ENCODE results near the gene JCHAIN.
"Not testable (repeated sequence)": the region's sequence is repeated elsewhere in the genome, so short reads cannot be mapped to it uniquely, and the experiment has no call there.

The JCHAIN gene

GRCh38 chr4:70687821-70688794 lies 21.8 kb upstream of the JCHAIN start, which contains the start of gene UTP3:
Gene UTP3, plus strand, starts transcription at chr4:70688532. Its CDS starts 146 bp downstream, at chr4:70688678.
- peak; percentile 93 for DNase-seq (ENCODE audit: low spot score)

DNA sequence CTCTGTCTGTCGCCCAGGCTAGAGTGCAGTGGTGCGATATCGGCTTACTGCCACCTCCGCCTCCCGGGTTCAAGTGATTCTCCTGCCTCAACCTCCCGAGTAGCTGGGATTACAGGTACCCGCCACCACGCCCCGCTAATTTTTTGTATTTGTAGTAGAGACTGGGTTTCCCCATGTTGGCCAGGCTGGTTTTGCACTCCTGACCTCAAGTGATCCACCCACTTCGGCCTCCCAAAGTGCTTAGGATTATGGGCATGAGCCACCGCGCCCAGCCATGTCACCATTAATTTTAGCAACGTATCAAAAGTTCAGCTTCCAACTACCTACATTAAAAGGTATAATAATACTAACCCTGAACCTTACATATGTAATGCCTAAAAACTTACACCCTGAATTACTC lies 21.1 kb upstream of the JCHAIN start:
- no peak for DNase-seq (ENCODE audit: low spot score)

GRCh38 chr4:70682142-70682541 lies 15.8 kb upstream of the JCHAIN start:
- DNase-seq (ENCODE audit: low spot score): not testable (repeated sequence)

GRCh38 chr4:70681704-70682103 lies 15.4 kb upstream of the JCHAIN start:
- no peak for DNase-seq (ENCODE audit: low spot score)

DNA sequence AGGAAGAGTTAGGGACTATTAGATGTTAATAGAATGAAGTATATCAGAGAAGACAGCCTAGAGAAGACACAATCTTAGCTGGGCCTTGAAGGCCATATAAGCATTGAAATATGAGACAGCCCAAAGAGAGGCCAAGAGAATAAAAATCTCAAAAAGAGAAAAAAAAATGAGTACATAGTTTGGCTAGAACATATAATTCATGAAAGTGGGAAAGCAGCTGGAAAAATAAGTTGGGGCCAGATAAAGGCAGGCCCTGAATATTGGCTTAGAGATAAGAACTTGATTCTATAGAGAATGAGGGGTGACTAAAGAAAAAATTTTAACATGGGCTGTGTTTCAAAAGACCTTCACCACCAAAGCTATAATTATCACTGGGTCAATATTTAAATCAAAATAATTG lies 14.6 kb upstream of the JCHAIN start:
- DNase-seq (ENCODE audit: low spot score): no peak

- DNase-seq (ENCODE audit: low spot score): no peak
Measured at GRCh38 chr4:70678383-70678999, 12.2 kb upstream of the JCHAIN start.

DNA sequence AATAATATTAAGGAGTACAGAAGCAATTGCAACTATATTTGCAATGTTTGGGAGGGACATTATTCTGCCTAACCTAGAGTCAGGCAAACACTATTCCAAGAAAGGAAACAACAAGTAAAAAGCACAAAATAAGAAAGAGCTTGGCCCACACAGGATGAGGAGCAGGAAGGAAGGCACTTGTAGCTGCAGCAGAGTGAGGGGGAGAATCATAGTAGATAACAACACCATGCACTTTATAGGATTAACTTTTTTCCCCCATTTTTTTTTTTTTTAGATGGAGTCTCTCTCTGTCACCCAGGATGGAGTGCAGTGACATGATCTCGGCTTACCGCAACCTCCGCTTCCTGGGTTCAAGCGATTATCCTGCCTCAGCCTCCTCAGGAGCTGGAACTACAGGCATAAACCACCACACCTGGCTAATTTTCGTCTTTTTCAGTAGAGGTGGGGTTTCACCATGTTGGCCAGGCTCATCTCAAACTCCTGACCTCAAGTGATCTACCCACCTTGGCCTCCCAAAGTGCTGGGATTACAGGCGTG lies 10.3 kb upstream of the JCHAIN start:
- DNase-seq (ENCODE audit: low spot score): no peak

GRCh38 chr4:70674731-70675130 lies 8.4 kb upstream of the JCHAIN start:
- DNase-seq (ENCODE audit: low spot score): no peak

- no peak for DNase-seq (ENCODE audit: low spot score)
Measured at GRCh38 chr4:70674191-70674590, 7.9 kb upstream of the JCHAIN start.

DNA sequence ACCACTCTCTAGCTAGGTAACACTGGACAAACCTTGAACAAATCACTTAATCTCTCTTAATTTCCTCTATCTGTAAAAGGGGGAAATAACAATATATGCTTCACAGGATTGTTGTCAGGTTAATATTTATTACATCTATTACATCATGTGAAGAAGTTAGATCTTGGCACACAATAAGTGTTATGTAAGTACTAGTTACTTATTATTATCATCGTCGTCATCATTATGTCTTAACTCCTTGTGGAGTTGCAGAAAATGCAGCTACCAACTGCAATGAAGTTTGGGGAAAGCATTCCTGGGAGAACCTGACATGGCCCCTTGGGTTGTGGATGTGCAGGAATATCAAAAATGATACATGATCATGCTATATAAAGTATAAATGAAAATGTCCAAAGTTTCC lies 4.8 kb upstream of the JCHAIN start:
- DNase-seq (ENCODE audit: low spot score): no peak

- no peak for DNase-seq (ENCODE audit: low spot score)
Measured at GRCh38 chr4:70670332-70671014, 4.2 kb upstream of the JCHAIN start.

GRCh38 chr4:70667740-70668535 lies 1.6 kb upstream of the JCHAIN start:
- DNase-seq (ENCODE audit: low spot score): no peak

- not testable (repeated sequence) for DNase-seq (ENCODE audit: low spot score)
Measured at GRCh38 chr4:70661309-70661922, 4.9 kb downstream of the JCHAIN start.

DNA sequence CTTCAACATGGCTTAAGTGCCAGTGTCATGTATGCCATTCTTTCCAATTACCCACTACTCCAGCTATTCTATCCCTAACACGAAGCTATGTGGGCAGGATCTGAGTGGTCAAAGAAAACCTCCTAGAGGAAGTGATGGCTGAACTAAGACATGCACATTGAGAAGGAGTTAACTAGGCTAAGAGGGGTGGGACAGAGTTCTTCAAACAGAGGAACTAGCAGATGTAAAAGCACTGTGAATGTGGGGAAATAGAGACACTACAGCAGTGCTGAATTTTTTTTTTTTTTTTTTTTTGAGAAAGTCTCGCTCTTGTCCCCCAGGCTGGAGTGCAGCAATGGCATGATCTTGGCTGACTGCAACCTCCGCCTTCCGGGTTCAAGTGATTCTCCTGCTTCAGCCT lies 6.2 kb downstream of the JCHAIN start:
- no peak for DNase-seq (ENCODE audit: low spot score)

- DNase-seq (ENCODE audit: low spot score): no peak
Measured at GRCh38 chr4:70658418-70658817, 7.9 kb downstream of the JCHAIN start.

DNA sequence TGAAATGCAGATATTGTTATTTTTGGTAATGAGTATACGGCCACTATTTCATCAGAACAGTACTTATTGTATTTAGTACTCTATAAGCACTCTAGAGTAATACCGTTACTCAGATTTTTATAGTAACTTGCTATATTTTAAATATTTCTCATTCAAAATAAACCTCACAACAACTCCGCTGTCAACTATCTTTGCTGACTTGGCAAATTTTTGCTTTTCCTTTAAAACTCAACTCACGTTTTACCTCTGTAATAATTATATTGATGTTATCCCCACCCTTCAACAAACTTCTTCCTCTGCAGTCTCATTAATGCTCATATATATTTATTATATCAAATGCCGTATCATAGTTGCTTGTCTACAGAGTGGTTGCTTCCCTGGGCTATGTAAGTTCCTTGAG lies 9.0 kb downstream of the JCHAIN start:
- DNase-seq (ENCODE audit: low spot score): no peak

DNA sequence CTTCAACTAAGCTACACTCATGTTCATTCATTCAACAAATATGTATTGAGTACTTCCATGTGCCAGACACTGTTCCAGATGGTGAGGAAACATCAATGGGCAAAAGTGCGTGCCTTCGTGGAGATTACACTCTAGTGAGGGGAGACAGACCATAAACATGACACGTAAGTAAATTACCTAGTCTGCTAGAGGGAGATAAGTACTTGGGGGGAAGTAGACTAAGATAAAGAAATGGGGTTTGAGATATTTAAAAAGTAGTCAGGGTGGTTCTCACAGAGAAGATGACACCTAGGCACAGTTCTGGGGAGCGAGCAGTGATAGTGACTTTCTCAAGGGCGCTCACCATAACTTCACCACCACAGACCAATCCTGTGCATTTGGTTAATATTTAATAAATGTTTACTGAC lies 11.7 kb downstream of the JCHAIN start:
- peak; percentile 63 for DNase-seq (ENCODE audit: low spot score)

- DNase-seq (ENCODE audit: low spot score): peak; percentile 54
Measured at GRCh38 chr4:70651864-70652506, 14.3 kb downstream of the JCHAIN start.

- not testable (repeated sequence) for DNase-seq (ENCODE audit: low spot score)
Measured at GRCh38 chr4:70650741-70651140, 15.6 kb downstream of the JCHAIN start.

GRCh38 chr4:70640192-70640591 lies 26.1 kb downstream of the JCHAIN start:
- DNase-seq (ENCODE audit: low spot score): no peak
